ENCODE measurements around the gene SSR3.

DNA sequence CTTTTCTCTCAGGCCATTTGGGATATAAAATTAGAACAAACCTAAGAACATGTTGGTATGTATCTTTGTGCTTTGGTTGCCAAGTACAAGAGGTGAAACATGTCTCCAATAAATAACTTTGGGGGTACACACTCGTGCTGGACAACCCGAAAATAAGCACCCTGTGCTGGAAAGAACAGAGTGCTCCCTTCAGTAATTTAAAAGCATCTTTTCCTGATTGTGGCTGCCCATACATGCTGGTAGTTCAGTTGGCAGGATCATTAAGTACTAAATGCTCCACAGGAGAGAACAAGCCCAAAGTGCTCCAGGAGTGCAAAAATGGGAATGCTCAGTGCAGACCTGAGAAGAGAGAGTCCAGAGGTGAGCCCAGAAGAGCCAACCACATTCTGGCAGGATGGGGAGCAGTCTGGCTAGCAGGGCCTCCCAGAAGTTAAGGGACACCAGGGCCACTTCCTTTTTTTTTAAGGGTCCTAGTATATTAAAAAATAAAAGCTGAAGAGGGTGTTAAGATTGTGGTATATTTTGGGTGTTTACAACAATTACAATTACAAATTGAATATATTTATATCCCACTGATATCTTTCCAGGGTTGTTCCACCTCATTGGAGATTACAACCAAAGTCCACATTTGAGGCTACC, 48.6 kb upstream of the SSR3 start:
- TF ChIP-seq, protein P1, sequence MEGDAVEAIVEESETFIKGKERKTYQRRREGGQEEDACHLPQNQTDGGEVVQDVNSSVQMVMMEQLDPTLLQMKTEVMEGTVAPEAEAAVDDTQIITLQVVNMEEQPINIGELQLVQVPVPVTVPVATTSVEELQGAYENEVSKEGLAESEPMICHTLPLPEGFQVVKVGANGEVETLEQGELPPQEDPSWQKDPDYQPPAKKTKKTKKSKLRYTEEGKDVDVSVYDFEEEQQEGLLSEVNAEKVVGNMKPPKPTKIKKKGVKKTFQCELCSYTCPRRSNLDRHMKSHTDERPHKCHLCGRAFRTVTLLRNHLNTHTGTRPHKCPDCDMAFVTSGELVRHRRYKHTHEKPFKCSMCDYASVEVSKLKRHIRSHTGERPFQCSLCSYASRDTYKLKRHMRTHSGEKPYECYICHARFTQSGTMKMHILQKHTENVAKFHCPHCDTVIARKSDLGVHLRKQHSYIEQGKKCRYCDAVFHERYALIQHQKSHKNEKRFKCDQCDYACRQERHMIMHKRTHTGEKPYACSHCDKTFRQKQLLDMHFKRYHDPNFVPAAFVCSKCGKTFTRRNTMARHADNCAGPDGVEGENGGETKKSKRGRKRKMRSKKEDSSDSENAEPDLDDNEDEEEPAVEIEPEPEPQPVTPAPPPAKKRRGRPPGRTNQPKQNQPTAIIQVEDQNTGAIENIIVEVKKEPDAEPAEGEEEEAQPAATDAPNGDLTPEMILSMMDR (IDR thresholded peaks at IDR 0.05), result no peak
- TF ChIP-seq ZFX (IDR thresholded peaks at IDR 0.05; ENCODE audit: borderline replicate concordance), result no peak
